ENCODE data around the gene GALNT2.

DNA sequence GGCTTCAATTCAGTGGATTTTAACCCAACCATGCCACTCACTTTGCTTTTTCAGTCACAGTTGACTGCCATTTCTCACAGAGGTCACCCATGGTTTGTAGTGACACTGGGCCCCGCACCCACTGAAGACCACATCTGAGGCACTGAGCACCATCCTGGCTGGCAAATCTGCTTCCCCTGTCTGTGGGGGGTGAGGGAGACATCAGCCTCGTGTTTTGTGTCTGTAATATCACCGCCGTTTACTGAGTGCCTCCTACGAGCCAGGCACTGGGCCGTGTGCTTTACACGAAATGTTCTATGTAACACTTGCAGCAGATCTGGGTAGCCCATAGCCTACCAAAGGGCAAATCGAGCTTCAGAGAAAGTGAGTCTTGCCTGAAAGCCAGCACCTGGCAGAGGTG lies 197.3 kb downstream of the GALNT2 start:
- TF ChIP-seq REST (IDR thresholded peaks at IDR 0.05; ENCODE audit: insufficient read depth in 1 of 2, low read depth in 2 of 2, low read length in 2 of 2) (no peak), POLR2AphosphoS5 (IDR thresholded peaks at IDR 0.05; ENCODE audit: low read depth, low read length) (no peak), SIN3A (IDR thresholded peaks at IDR 0.05; ENCODE audit: borderline replicate concordance, insufficient read depth, low read length) (no peak), TAF1 (IDR thresholded peaks at IDR 0.05; ENCODE audit: borderline replicate concordance, insufficient read depth, low read length) (no peak), FOXP2 (optimal IDR thresholded peaks at IDR 0.05; ENCODE audit: borderline replicate concordance, extremely low read depth, extremely low read length, insufficient read depth) (no peak)
